HG03520 (cell line): ENCODE results near the gene PIK3CB.
"Not testable (repeated sequence)": the region's sequence is repeated elsewhere in the genome, so short reads cannot be mapped to it uniquely, and the experiment has no call there.

Experiments used
- ATAC-seq: cut with Tn5 transposase; IDR thresholded peaks from one replicate; pipeline ENCODE4 v1.9.1; 2021; ENCODE audit warnings: mild to moderate bottlenecking, moderate library complexity; ENCODE audit not compliant: unreplicated experiment

Gene PIK3CB

DNA sequence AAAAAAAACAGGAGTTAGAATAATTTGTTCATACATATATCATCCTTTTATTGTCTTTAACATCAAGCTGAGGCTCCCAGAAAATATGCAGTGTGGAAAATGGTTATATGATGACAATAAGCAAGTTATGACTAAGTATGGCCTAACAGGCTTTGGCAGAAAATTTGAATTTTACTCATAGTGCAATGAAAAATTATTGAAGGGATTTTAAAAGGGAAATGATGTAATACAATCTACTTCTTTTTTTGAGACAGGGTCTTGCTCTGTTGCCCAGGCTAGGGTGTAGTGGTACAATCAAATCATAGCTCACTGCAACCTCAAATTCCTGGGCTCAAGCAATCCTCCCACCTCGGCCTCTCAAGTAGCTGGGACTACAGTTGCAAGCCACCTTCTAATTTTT lies 147.5 kb downstream of the PIK3CB start:
- ATAC-seq: peak; percentile 27

- ATAC-seq: peak; percentile 100
Measured at GRCh38 chr3:138686771-138687221, 147.9 kb downstream of the PIK3CB start.

DNA sequence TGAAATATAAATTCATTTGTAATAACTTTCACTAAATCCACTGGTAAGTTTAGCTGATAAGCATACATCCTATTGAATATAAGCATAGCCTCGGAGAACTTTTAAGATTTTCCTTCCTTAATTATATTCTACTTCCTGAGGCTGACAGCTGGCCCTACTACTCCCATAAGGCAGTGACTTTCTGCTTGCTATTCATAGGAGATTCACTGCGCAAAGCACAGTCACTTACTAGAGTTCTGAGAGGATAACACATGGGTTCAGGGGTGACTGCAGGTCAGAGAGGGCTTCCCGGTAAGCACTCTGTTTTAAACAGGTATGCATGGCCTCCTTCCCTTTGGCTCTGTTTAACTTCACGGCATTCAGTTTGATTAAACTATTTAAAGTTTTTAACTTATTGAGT lies 150.3 kb downstream of the PIK3CB start:
- ATAC-seq: no peak

- ATAC-seq: no peak
Measured at GRCh38 chr3:138682648-138683047, 152.1 kb downstream of the PIK3CB start.

- no peak for ATAC-seq
Measured at GRCh38 chr3:138681463-138682220, 153.1 kb downstream of the PIK3CB start.

GRCh38 chr3:138680974-138681373 lies 153.8 kb downstream of the PIK3CB start:
- ATAC-seq: not testable (repeated sequence)

DNA sequence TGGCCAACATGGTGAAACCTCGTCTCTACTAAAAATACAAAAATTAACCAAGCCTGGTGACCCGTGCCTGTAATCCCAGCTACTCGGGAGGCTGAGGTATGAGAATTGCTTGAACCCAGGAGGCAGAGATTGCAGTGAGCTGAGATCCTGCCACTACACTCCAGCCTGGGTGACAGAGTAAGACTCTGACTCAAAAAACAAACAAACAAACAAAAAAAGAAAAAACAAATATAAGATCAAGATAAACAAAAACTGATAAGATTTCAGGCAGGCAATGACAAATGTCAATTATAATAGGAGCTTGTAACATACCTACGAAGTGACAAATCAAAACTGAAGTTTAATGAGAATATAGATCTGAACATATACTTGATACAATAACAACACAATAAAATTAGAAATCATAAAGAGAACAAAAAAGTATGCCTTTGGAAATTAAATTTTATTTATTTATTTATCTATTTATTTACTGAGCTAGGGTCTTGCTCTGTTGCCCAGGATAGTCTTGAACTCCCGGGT lies 155.8 kb downstream of the PIK3CB start:
- no peak for ATAC-seq

DNA sequence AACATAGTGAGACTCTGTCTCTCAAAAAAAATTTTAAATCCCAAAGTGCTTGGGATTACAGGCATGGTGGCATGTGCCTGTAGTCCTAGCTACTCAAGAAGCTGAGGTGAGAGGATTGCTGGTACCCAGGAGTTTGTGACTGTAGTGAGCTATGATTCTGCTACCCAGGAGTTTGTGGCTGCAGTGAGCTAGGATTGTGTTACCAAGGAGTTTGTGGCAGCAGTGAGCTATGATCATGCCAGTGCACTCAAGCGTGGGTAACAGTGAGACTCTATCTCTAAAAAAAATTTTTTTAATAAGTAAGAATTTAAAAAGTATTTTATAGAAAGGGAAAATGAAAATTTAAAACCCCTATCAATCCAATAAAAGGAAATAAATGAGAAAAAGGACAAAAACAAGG lies 156.6 kb downstream of the PIK3CB start:
- no peak for ATAC-seq

DNA sequence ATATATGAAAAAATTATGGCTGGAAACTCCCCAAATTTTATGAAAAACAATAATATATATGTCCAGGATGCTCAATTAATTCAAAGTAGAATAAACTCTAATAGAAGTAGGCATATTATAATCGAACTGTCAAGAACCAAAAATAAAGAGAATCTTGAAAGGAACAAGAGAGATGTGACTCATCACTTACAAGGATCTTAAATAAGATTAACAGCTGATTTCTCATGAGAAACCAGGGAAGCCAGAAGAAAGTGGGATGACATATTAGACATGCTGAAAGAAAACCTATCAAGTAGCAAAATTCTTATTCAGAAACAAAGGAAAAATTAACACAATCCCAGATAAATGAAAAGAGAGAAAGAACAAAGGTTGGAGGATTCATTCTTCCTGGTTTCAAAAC lies 159.3 kb downstream of the PIK3CB start:
- ATAC-seq: no peak

DNA sequence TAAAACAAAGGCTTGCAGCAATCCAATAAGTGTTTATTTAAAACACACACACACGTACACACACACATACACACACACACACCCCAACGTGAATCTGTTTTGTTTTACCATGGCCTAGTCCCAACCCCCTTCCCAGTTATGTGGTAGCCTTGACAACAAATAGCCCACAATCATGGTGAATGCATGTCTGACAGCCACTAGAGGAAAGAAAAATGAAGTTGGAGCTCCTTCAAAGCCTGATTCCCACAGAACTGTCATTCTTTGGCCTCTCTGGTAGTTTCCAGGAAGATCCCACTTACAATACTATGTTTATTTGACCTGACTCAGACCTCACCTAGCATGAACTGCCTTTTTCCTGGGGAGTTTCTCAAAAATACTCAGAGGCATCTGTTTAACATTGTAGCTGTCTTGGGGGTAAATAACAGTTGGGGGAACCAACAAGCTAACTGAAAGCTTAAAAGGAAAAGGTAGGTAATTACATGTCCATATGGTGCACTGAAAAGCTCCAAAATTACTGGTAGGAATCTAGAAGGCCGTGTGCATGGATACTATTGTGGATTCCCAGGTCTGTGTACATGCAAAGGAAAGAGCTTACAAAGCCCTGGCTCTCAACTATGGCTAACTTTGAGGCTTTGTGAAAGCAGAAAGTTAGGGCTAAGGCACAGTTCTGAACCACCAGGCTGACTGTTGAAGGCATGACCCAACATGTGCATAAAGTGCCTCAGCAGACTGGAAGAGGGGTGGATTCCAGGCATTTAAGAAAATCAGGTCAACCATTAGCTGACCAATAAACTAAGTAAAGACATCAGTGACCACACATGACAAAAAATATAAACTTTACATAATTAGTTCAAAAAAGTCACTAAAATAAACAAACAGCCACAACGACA lies 160.8 kb downstream of the PIK3CB start:
- no peak for ATAC-seq

- no peak for ATAC-seq
Measured at GRCh38 chr3:138670407-138670806, 164.3 kb downstream of the PIK3CB start.

DNA sequence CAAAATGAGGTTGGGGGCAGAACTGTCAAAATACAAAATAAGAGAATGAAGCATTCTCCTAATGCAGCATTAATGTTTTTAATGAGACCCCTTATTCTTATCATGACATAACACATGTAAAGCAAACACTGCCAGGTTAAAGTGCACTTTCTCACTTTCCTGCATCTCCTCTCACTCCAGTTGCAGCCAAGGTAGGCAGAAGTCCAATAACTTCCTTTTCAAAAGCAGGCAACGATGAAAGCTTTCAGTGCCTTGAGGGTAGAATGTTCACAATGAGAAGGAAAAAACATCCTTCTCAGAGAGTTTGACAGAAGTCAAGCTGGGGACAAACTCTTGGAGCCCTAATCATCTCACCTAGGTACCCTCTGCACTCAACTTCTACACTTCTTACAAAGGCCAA lies 166.6 kb downstream of the PIK3CB start:
- no peak for ATAC-seq

GRCh38 chr3:138657508-138657907 lies 177.2 kb downstream of the PIK3CB start:
- ATAC-seq: no peak

DNA sequence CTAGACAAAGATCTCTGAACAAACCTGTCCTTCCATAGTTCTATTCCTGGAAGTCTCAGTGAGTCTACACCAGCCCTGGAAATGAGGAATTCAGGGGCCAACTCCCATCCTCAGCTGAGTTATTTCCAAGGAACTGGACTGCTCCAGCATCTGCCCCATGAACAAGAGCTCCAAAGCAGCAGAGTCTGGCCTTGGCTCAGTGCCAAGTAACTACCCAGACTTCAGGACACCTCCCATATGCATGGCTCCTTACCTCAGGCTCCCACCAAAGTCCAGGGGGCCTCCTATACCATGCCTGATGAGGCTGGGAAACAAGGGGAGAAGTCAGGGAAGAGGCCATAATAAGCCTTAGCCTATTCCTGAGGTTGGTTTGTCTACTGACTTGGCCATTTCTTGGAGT lies 181.2 kb downstream of the PIK3CB start:
- no peak for ATAC-seq

DNA sequence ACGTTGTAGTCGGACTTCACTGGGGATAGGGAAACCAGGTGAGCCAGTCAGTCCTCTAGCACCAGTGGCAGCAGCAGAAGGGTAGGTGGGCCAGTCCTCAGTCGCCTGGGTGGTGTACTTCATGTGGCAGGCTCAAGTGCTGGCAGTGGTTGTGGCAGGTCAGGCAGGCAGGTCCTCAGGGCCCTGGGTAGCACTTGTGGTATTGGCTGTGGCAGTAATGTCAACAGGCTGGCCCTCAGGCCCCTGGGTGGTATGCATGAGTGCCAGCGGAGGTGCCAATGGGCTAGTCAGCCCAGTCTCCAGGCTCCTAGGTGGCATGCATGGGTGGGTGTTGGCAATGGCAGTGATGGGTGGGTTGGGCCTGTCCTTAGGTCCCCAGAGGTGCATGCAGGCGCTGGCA lies 185.6 kb downstream of the PIK3CB start:
- no peak for ATAC-seq

- ATAC-seq: no peak
Measured at GRCh38 chr3:138646513-138646912, 188.2 kb downstream of the PIK3CB start.

- no peak for ATAC-seq
Measured at GRCh38 chr3:138646008-138646407, 188.7 kb downstream of the PIK3CB start.

GRCh38 chr3:138642927-138643253 lies 191.8 kb downstream of the PIK3CB start:
- ATAC-seq: no peak

- no peak for ATAC-seq
Measured at GRCh38 chr3:138642226-138642926, 192.4 kb downstream of the PIK3CB start.

GRCh38 chr3:138640537-138640936 lies 194.2 kb downstream of the PIK3CB start:
- ATAC-seq: no peak

DNA sequence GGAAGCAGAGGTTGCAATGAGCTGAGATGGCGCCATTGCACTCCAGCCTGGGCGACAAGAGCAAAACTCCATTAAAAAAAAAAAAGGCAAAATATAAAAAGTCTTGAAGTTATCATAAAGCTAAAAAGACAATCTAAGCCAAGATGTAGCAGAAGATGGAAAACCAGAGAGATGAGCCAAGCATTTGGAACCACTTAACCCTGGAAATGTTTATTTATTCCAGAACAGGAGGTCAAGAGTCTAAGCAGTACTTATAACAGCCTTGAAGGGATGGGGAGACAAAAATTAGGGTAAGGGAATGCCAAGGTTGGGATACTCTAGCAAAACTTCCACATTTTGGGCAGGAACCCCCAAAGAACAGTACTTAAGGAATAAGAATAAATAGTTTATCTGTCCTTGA lies 196.1 kb downstream of the PIK3CB start:
- ATAC-seq: no peak
